Lung (tissue), 12 donors: Measurements from ENCODE around the gene SLC8A2. TPM values are rescaled to one million over a fixed set of nuclear protein-coding genes. Genes with fewer than 3 reads are reported as not detected.

Experiments
- ATAC-seq: fragments of 200-7000 bp; cut with Tn5 transposase; one replicate; pipeline ENCODE4 v1.9.1; 2020; ENCODE audit warnings: moderate number of reproducible peaks; ENCODE audit not compliant: insufficient read depth, low FRiP score
- DNase-seq, 3 donors: peaks; one replicate each; pipeline ENCODE4 v3.0.0-alpha.2; 2013 to 2017
- H3K27ac ChIP-seq, 2 donors: one replicate each; pipeline ENCODE4 v1.5.1; 2013; ENCODE audit warnings: mild to moderate bottlenecking in 2 of 2, moderate library complexity in 2 of 2, control low read depth in 1 of 2, inconsistent platforms in 1 of 2, low read depth in 1 of 2, low read length in 1 of 2
- H3K27me3 ChIP-seq, 3 donors: one replicate each; pipeline ENCODE4 v1.5.1; 2013; ENCODE audit warnings: low read length in 2 of 3; ENCODE audit not compliant: control insufficient read depth in 3 of 3, insufficient read depth in 3 of 3
- H3K36me3 ChIP-seq, 4 donors: one replicate each; pipeline ENCODE4 v1.5.1; 2013; ENCODE audit warnings: low read length in 4 of 4, mild to moderate bottlenecking in 1 of 4, moderate library complexity in 1 of 4; ENCODE audit not compliant: control insufficient read depth in 4 of 4, insufficient read depth in 4 of 4
- H3K4me1 ChIP-seq, 5 donors: one replicate each; pipeline ENCODE4 v1.5.1; 2013; ENCODE audit warnings: low read length in 5 of 5, mild to moderate bottlenecking in 2 of 5, moderate library complexity in 1 of 5; ENCODE audit not compliant: control insufficient read depth in 5 of 5, insufficient read depth in 5 of 5
- H3K4me3 ChIP-seq: one replicate; pipeline ENCODE4 v1.5.1; 2013; ENCODE audit warnings: mild to moderate bottlenecking, control low read depth, moderate library complexity
- H3K9ac ChIP-seq, 2 donors: one replicate each; pipeline ENCODE4 v1.5.1; 2013; ENCODE audit warnings: low read length in 2 of 2, control low read depth in 1 of 2; ENCODE audit not compliant: insufficient read depth in 1 of 2
- H3K9me3 ChIP-seq, 4 donors: one replicate each; pipeline ENCODE4 v1.5.1; 2013; ENCODE audit warnings: low read length in 3 of 4, mild to moderate bottlenecking in 1 of 4, moderate library complexity in 1 of 4; ENCODE audit not compliant: control insufficient read depth in 4 of 4, insufficient read depth in 3 of 4
- CTCF ChIP-seq: IDR thresholded peaks from 2 replicates; pipeline ENCODE4 v1.5.1; 2012; ENCODE audit warnings: mild to moderate bottlenecking; ENCODE audit errors: control extremely low read depth, extremely low read depth
- WGBS, 2 donors: extraction: QIAGEN DNeasy Blood & Tissue Kit; methylation state at CpG; one replicate each; pipeline ENCODE4 v1.1.7; 2013; 5-methylcytosine and 5-hydroxymethylcytosine counted together
- polyA plus RNA-seq, 2 donors: library from polyadenylated mRNA; stranded (reverse); fragments of 200-250 nt; gene quantifications; one replicate each; pipeline ENCODE4 v1.2.1, GENCODE V29; 2013
- total RNA-seq, 2 donors: library from RNA; depleted of rRNA in 1 of 2; stranded (reverse); fragments of >200 nt in 1 of 2; gene quantifications; one replicate each; pipeline ENCODE4 v1.2.1, GENCODE V29; 2014 to 2021
- donor health status: control.
- donor health status: control.
- donor health status: Bipolar disorder and iron deficiency.
- donor health status: healthy.
- donor health status: DM: yes; HTN: yes; CAD: no.

The SLC8A2 gene
- total and polyA plus RNA-seq, 4 donors: 0.10 to 0.26 (median 0.15) TPM

DNA sequence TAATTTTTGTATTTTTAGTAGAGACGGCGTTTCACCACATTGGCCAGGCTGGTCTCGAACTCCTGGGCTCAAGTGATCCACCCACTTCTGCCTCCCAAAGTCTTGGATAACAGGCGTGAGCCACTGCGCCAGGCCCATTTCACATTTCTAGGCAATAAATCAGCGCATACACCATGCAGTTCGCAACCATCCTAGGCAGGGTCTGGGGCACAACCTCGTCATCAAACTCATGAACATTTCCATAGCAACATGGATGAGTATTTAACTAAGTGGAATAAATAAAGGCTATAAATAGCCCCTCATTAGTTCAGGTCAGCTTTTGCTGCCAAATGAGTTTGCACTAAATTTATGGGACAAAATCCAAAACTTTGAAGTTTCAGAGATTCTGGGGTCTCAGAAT, 60.6 kb downstream of the SLC8A2 start:
- peaks cover 0 to 6% (median 3%) of the 10 kb centered on the region in 4 donors for H3K36me3 ChIP-seq
- H3K27me3 ChIP-seq: peaks cover 0 to 4% (median 0%) of the 10 kb centered on the region in 3 donors
- WGBS, 2 donors: 80 to 84% methylated on average over 8 of the region's 8 CpGs
- peaks cover 0 to 7% (median 0%) of the 10 kb centered on the region in 4 donors for H3K9me3 ChIP-seq
- no peak for TF ChIP-seq CTCF
- no peaks in the 10 kb centered on the region for H3K4me1 ChIP-seq
- ATAC-seq (no peak), DNase-seq (no peak)
- H3K9ac ChIP-seq: no peak overlapping the region
- no peak overlapping the region for H3K27ac ChIP-seq
- H3K4me3 ChIP-seq: no peak overlapping the region

DNA sequence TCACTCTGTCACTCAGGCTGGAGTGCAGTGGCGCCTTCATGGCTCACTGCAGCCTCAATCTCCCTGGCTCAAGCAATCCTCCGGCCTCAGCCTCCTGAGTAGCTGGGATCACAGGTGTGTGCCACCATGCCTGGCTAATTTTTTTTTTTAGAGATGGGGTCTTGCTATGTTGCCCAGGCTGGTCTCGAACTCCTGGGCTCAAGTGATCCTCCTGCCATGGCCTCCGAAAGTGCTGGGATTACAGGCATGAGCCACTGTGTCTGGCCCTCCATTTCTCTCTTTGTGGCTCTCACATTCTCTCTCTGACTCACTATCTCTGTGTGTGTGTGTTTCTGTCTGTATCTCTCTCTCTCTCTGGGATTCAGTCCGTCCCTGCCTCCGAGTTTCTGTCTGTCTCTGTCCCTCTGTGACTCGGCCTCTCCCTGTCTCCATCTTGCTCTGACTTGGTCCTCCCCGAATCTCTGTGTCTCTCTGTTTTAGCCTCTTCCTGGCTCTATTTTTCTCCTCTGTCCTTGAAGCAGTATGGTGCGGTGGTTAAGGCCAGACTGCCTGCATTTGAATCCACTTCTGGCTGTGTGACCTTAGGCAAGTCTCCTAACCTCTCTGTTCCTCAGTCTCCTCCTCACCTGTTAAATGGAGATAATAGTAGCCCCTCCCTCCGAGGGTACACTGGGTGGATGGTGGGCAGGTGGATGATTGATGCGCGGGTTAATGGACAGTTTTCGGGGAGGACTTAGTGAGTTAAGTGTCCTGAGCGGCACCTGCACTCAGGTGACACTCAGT, 63.3 kb downstream of the SLC8A2 start:
- Histone ChIP-seq H3K27ac (no peak overlapping the region), H3K4me1 (no peaks in the 10 kb centered on the region), H3K9ac (no peak overlapping the region), H3K9me3 (peaks cover 0 to 9% (median 0%) of the 10 kb centered on the region in 4 donors), H3K36me3 (peaks cover 0 to 6% (median 0%) of the 10 kb centered on the region in 4 donors), H3K4me3 (no peak overlapping the region), H3K27me3 (no peaks in the 10 kb centered on the region)
- DNase-seq (no peak), ATAC-seq (no peak)
- 87 to 90% methylated on average over 14 of the region's 14 CpGs for WGBS, 2 donors
- no peak for TF ChIP-seq CTCF

DNA sequence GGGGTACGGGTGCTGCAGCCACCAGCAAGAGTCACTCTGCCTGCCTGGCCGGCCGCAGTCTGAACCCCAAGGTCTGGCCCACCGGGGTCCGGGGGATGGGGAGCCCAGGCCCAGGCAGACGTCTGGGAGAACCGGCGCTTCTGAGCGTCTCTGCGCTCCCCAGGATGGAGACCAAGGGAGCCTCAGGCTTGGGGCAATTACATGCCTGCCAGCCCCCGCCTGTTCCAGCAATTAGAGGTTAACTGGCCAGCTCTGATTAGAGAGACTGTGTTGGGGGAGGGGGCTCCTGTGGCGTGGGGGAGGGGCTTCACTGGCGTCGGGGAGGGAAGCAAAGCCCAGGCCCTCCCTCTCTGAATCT, 64.3 kb downstream of the SLC8A2 start:
- Histone ChIP-seq H3K27me3 (no peaks in the 10 kb centered on the region), H3K27ac (no peak overlapping the region), H3K9me3 (peaks cover 0 to 9% (median 0%) of the 10 kb centered on the region in 4 donors), H3K4me1 (no peaks in the 10 kb centered on the region), H3K4me3 (no peak overlapping the region), H3K36me3 (peaks cover 0 to 6% (median 0%) of the 10 kb centered on the region in 4 donors), H3K9ac (no peak overlapping the region)
- ATAC-seq (no peak), DNase-seq (no peak)
- no peak for TF ChIP-seq CTCF
- WGBS, 2 donors: 14 to 21% methylated on average over 14 of the region's 14 CpGs
